Measurements from ENCODE around the gene DLG1.
"Not testable (repeated sequence)": the region's sequence is repeated elsewhere in the genome, so short reads cannot be mapped to it uniquely, and the experiment has no call there.

The DLG1 gene

GRCh38 chr3:197212290-197212689, 86.1 kb downstream of the DLG1 start:
- no peak for DNase-seq (ENCODE audit: low read depth)
- TF ChIP-seq CTCF (IDR thresholded peaks at IDR 0.05; ENCODE audit: low read depth, low read length, missing control alignments) = no peak
- no peak overlapping the region for H3K4me3 ChIP-seq (ENCODE audit: low read depth, low read length)

GRCh38 chr3:197211698-197212097, 86.7 kb downstream of the DLG1 start:
- DNase-seq (ENCODE audit: low read depth); H3K4me3 ChIP-seq (ENCODE audit: low read depth, low read length): not testable (repeated sequence)

DNA sequence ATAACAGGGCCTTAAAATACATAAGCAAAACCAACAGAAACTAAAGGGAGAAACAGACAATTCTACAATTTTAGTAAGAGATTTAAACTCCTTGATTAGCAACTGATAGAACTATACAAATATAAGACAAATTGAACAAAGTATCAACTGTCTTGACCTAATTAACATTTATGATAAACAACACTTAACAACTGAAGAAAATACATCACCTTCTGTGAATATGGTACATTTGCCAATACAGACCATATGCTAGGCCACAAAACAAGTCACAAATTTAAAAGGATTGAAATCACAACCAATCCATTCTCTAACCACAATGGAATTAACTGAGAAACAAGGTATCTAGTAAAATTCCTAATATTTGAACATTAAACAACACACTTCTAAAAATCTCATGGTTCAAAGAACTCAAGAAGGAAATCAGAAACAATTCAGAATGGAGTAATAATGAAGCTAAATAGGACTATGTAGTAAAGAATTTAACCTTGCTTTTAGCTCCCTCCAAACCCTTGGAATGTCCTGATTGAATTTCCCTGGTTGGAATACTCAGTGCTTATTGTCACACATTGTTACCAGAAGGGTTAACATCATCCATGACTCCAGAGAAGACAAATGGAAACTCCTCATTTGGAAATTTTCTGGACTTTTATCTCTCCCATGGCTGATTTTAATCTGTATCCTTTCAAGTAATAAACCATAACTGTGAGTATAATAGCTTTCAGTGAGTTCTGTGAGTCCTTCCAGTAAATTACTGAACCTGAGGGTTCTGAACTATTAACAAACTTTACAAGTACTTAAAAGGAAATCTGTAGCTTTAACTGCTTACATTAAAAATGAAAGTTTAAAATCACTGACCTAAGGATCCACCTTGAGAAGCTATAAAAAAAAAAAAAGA, 88.8 kb downstream of the DLG1 start:
- TF ChIP-seq CTCF (IDR thresholded peaks at IDR 0.05; ENCODE audit: low read depth, low read length, missing control alignments) = no peak
- H3K4me3 ChIP-seq (ENCODE audit: low read depth, low read length) = no peak overlapping the region
- DNase-seq (ENCODE audit: low read depth) = no peak

DNA sequence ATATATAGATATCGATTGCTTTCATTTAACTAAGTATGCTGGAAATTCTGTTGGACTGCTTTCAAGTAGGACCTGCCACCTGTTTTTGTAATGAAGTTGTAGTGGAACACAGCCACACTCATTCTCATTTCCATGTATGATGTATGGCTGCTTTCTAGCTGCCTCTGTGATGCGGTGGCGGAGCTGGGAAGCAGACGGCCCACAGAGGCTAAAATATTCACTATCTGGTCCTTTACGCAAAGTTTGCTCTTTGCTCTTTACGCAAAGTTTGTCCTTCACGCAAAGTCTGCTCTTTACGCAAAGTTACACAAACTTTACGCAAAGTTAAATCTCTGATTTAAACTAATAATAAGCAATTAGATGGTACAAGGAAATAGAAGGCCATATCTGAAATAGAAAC, 91.5 kb downstream of the DLG1 start:
- TF ChIP-seq CTCF (IDR thresholded peaks at IDR 0.05; ENCODE audit: low read depth, low read length, missing control alignments) = no peak
- H3K4me3 ChIP-seq (ENCODE audit: low read depth, low read length) = no peak overlapping the region
- DNase-seq (ENCODE audit: low read depth) = no peak

GRCh38 chr3:197205675-197206074, 92.7 kb downstream of the DLG1 start:
- H3K4me3 ChIP-seq (ENCODE audit: low read depth, low read length) = no peak overlapping the region
- no peak for DNase-seq (ENCODE audit: low read depth)
- no peak for TF ChIP-seq CTCF (IDR thresholded peaks at IDR 0.05; ENCODE audit: low read depth, low read length, missing control alignments)

- TF ChIP-seq CTCF (IDR thresholded peaks at IDR 0.05; ENCODE audit: low read depth, low read length, missing control alignments) = no peak
- DNase-seq (ENCODE audit: low read depth) = no peak
- no peak overlapping the region for H3K4me3 ChIP-seq (ENCODE audit: low read depth, low read length)
Observed at GRCh38 chr3:197205265-197205664, 93.1 kb downstream of the DLG1 start.

DNA sequence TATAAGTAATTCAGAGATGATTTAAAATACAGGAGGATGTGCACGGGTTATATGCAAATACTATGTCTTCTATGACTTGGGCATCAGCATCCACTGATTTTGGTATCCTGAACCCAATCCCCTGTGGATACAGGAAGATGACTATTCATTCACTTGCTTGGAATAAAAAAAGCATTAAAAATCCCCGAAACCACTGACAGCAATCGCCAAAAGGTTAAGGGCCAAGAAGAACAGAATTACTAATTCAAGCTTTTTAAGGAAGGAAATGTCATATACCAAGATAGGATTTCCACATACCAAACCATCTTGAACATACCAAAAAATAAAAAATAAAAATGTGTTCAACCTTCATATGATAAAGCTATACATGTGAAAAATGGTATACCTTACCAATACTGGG, 93.7 kb downstream of the DLG1 start:
- H3K4me3 ChIP-seq (ENCODE audit: low read depth, low read length) = no peak overlapping the region
- TF ChIP-seq CTCF (IDR thresholded peaks at IDR 0.05; ENCODE audit: low read depth, low read length, missing control alignments) = no peak
- no peak for DNase-seq (ENCODE audit: low read depth)

Data from GM12864 (cell line).